Measurements from ENCODE around the gene NKAIN2.
"Not testable (repeated sequence)": the region's sequence is repeated elsewhere in the genome, so short reads cannot be mapped to it uniquely, and the experiment has no call there.

NKAIN2 gene

GRCh38 chr6:124234801-124235200 lies 431.1 kb downstream of the NKAIN2 start:
- no peak for DNase-seq

- DNase-seq, result no peak
Measured at GRCh38 chr6:124237911-124238310, 434.2 kb downstream of the NKAIN2 start.

GRCh38 chr6:124238408-124238807 lies 434.7 kb downstream of the NKAIN2 start:
- DNase-seq, result not testable (repeated sequence)

- DNase-seq, result no peak
Measured at GRCh38 chr6:124254941-124255685, 451.4 kb downstream of the NKAIN2 start.

- no peak for DNase-seq
Measured at GRCh38 chr6:124260337-124260736, 456.7 kb downstream of the NKAIN2 start.

- no peak for DNase-seq
Measured at GRCh38 chr6:124269733-124270132, 466.1 kb downstream of the NKAIN2 start.

GRCh38 chr6:124273701-124274100 lies 470.0 kb downstream of the NKAIN2 start:
- no peak for DNase-seq

GRCh38 chr6:124282541-124282940 lies 478.9 kb downstream of the NKAIN2 start:
- DNase-seq, result no peak

- DNase-seq, result no peak
Measured at GRCh38 chr6:124283486-124283885, 479.8 kb downstream of the NKAIN2 start.

- no peak for DNase-seq
Measured at GRCh38 chr6:124285146-124285545, 481.5 kb downstream of the NKAIN2 start.

GRCh38 chr6:124294574-124295200 lies 491.0 kb downstream of the NKAIN2 start:
- no peak for DNase-seq

GRCh38 chr6:124297507-124297906 lies 493.8 kb downstream of the NKAIN2 start:
- no peak for DNase-seq

GRCh38 chr6:124298730-124299129 lies 495.1 kb downstream of the NKAIN2 start:
- DNase-seq, result no peak

GRCh38 chr6:124300907-124301306 lies 497.2 kb downstream of the NKAIN2 start:
- not testable (repeated sequence) for DNase-seq

- DNase-seq, result no peak
Measured at GRCh38 chr6:124303971-124304370, 500.3 kb downstream of the NKAIN2 start.

- no peak for DNase-seq
Measured at GRCh38 chr6:124310139-124310538, 506.5 kb downstream of the NKAIN2 start.

GRCh38 chr6:124319410-124319809 lies 515.7 kb downstream of the NKAIN2 start:
- DNase-seq, result no peak

- no peak for DNase-seq
Measured at GRCh38 chr6:124324237-124324636, 520.6 kb downstream of the NKAIN2 start.

- DNase-seq, result no peak
Measured at GRCh38 chr6:124330197-124330596, 526.5 kb downstream of the NKAIN2 start.

- DNase-seq, result no peak
Measured at GRCh38 chr6:124334359-124334758, 530.7 kb downstream of the NKAIN2 start.

- no peak for DNase-seq
Measured at GRCh38 chr6:124339610-124340334, 536.1 kb downstream of the NKAIN2 start.

GRCh38 chr6:124348339-124348738 lies 544.7 kb downstream of the NKAIN2 start:
- not testable (repeated sequence) for DNase-seq

GRCh38 chr6:124355146-124355545 lies 551.5 kb downstream of the NKAIN2 start:
- no peak for DNase-seq

- no peak for DNase-seq
Measured at GRCh38 chr6:124356276-124356810, 552.7 kb downstream of the NKAIN2 start.
